Activated CD8-positive, alpha-beta memory T cell treated with anti-CD3 and anti-CD28 coated beads, Interleukin-2, amount 50 U/mL, for 24 hours (primary cell): ENCODE results near the gene FOXF1.

Source experiments
- DNase-seq: peaks from one replicate; pipeline ENCODE4 v3.0.0-alpha.2; 2020; ENCODE audit errors: extremely low read depth

The FOXF1 gene

DNA sequence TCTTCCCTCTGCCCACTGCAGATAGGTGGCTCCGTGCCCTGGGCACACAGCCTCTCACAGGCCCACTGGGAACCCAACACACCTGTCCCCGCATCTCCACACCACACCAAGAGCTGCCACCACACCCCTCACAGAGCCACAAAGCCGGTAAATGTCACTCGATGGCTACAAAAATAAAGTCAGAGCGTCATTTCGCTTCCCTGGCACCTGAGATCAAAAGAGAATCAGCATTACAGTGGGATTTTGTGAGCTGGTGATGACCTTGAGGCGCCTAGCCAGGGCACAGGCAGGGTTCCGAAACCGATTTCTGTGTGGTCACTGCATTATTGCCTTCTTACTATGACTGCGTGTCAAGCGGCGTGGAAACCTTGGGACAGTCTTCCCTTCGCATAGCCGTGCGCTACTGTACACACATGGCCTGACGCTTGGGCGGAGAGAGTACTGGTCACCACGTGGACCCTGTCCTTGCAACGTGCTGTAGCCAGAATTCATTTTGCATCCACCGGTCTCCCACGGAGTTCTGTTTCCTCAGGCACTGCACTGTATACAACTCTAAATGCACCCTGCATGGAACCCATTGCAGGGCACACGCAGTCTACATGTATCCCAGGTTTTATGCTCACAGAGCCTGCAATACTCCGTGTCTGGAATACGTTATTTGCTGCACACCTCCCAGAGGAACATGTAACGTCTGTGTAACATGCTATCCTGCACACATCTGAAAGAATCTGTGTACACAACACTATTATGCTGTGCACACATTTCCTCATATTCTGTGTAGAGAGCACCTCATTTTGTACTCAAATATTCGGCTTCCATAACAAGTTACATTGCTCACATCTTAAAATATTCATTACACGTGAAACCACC lies 5.8 kb upstream of the FOXF1 start:
- DNase-seq = no peak

DNA sequence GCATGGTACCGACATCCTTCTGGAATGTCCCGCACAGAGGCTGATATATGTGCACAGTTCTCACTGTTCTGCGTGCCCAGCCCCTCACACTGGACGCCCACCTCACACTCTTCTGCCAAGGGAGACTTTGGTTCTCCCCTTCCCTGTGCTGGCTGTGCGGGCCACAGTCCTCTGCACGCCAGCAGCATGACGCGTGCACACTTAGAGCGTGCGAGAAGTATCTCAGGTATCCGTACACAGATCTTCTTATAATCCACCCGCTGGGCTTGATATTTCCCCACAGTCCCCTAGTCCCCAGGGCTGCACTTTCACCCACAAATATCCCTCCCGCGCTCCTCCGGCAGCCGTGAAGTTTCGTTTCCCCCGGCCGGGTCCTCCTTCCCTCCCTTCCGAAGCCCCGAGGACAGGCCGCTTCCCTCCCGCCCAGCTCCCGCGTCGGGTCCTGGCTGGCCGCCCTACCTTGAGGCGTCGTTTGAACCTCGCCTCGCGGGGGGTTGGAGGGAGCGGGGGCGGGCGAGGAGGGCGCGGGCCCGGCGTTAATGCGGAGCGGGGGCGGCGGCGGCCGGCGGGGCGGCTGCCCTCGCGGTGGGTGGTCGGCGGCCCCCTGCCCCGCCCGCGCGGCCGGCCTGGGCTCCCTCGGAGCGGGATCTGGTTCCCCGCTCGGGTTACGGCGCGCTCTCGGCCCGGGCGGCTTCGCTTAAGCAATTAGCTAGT lies 5.0 kb upstream of the FOXF1 start:
- no peak for DNase-seq

DNA sequence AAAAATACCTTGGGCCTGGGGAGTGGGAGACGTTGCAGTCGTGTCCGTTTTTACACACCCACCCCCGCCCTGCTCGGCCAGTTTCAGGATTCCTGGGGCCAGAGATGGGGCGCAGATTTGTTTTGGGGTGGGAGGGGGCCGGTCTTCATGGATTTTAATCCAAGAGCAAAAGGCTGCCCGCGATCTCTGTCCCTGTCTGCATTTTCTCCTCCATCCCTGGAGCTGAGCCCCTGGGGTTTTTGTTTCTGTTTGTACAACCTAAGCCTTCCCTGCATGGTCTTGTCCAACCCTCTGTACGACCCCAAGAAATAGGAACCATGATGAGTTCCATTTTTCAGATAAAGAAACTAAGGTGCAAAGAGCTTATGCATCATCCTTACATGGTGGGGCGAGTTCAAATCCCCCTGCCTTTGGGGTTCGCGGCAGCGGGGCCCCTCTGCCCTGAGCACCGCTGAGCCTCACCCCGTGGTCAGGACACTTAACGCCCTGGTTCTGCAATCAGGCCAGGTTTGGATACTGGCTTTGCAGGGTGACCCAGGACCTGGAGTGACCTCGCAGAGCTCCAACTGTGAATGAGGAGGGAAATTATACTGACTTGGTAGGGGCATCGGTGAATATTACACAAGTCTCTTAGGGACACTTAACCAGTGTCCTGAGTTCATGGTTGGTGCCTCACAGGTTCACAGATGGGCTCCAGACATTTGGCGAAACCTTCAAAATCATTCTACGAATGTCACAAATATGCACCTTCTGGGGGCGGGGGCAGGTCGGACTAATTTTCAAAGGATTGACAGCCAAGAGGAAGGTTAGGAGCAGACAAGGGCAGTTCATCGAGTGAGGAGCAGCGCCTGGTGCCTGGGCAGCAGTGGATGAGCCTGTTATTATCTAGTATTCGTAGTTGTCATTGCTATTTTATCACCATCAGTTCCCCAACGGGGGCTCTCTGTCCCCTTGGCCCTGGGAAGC lies 4.1 kb upstream of the FOXF1 start:
- no peak for DNase-seq

DNA sequence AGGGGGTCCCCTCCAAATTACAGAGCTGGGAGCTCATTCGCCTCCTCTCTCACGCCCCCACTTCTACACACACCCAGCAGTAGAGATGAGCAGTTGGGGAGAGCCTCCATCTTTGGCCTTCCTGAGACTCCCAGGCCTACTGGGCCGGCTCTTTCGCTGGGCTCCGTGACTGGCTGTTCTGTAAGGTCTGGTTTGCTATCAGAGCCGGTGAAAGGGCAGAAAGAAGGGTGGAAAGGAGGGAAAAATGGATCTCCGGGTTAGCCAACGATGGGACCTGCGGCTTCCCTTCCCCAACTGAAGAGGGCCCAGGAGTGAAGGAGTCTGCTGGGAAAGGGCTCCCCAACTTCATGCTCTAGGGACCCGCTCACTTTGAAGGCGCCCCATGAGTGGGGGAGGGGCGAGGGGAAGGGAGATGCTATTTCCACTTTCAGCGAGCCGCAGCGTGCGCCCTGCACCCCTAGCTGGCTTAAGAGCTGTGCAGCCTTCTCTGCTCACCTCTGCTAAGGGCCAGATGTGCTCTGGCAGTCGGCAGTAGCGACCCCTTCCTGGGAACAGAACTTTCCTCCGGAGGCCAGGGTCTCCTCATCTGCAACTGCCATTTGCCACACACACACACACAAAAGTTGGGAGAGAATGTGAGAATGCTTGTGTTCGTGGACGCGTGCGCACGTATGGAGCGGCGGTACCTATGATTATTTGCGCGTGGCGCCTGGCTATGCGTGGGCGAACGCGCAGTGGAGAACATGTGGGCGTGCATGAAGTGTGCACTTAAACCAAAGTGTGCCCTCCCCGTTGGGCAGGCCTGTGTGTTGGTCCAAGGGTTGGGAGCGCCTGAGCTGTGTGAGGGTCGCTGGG lies 2.9 kb upstream of the FOXF1 start:
- DNase-seq = no peak

DNA sequence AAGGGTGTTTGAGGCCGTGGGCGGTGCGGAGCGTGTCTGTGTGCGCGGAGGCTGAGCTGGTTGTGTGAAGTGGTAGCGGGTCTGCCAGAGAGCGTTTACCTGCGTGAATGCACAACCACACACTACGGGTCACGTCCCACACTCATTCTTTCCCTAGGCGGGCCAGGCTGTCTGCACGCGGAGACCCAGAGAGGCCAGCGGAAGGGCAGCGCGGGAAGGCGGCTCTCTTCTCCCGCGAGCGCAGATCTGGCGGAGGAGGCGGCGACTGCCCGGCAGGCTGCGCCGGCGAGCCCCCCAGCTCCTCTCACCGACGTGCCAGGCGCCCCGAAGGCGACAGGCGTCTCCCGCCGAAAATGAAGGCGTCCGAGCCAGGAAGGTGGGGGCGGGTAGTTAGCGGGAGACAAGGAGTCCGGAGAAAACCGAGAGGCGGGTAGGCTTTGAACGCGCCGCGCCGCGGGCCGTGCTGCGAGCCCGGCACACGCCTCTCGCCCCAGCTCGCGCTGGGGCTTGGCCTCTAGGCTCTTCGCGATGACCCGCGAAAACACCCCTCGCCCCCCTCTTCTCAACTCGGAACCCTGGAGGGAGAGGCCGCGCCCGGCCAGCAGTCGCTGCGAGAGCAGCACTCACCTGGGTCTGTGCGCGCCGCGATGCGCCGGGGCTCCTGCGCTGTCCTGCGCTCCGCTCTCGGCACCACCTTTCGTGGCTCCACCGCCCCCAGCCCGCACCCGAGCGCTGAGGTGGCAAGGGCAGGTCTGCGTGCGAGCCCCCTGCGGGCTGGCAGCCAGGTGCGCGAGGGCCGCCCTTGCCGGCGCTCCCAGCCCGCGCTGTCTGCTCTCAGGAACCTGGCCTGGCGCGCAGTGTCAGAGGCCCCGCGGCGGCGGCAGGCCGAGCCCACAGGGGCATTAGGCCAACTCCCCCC lies 2.0 kb upstream of the FOXF1 start:
- DNase-seq = no peak

DNA sequence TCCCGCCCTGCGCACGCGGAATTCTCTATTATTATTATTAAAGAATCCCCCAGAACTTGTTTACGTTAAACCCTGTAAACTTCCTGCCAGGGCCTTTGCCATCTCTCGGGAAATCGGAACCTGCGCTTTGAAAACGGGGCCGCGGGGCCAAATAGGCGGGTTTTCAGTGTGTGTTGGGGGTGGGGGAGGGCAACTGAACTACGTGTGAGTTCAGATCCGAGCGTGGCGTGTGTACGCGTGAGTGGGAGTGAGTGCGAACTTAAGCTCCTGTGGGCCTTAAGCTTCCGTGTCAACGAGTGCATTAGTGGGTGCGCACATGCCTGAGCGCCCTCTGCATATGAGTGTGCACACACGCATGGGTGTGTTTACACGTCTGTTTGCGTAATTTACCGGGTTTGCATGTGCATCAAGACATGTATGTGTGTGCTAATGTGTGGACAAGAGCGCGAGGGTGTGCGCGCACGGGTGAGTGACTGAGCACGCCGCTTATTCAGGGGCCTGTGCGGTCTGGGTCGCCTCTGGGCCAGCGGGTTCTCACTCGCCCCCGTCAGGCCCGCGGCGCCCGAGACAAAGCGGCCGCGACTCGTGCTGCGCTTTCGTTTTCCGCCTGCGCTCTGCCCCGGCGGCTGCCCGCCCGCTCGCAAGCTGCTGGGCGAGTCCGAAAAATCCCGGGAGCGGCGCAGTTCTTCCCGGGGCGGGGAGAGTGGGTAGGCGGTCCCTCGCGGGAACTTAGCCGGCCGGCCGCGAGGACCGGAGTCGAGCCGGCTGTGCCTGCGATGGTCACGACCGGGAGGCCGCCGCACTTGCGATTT lies 1.2 kb upstream of the FOXF1 start:
- no peak for DNase-seq

DNA sequence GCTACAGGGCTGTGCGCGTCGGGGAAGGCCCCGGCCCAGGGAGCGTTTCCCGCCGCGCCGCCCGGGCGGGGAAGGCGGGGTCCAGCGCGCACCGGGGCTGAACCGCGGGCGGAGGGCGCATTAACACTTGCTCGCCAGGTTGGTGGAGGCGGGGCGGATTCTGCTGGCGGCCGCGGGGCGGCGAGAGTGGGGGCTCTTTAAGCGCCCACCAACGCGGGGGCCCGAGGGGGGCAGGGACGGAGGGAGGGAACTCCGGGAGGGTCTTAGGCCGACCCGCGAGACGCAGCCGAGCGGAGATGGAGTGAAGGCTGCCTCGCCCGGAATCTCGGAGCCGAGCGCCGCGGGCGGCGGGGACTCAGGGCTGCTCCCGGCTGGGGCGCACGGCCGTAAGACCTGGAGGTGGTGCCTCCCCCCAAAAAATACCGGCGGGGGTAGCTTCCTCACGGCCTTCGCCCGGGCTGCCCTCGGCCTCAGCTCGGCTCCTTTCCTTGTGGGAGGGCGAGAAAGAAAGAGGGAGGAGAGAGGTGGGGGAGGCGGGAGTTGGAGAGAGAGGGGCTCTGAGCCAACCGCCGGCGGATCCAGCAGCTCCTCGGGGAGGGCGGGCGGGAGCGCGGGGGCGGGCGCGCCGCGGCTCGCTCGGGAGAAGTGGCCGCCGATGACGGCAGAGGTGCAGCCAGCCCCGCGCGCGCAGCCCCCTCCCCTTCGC lies 415 bp upstream of the FOXF1 start:
- no peak for DNase-seq

DNA sequence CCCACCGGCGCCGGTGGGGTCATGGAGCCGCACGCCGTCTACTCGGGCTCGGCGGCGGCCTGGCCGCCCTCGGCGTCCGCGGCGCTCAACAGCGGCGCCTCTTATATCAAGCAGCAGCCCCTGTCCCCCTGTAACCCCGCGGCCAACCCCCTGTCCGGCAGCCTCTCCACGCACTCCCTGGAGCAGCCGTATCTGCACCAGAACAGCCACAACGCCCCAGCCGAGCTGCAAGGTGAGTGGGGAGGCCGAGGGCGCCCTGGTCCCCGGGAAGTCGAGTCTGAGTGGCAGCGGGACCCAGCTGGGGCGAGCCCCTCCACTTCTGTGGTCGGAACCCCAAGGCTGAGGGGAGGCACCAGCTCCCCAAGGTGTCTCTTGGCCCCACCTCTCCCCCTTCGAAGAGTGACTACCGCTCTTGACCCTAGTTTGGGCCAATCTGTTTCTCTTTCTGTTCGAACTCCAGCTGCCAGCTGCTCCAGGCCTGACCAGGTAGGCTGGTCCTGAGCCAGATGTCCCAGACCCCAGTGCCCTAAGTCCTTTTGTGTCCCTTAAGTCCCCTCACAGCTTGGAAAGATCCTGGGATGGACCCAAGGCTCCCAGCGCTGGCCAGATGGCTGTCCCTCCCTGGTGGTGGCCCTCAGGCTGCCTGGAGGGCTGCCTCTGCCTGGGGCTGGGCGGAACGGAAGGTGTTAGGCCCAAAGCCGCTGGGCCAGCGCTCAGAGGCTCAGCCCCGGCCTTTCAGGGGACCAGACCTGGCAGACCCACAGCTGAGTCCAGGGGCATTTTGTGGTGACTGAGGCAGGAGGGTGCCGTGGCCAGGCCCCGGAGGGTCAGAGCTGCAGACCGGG lies 1.2 kb downstream of the FOXF1 start:
- DNase-seq = no peak

DNA sequence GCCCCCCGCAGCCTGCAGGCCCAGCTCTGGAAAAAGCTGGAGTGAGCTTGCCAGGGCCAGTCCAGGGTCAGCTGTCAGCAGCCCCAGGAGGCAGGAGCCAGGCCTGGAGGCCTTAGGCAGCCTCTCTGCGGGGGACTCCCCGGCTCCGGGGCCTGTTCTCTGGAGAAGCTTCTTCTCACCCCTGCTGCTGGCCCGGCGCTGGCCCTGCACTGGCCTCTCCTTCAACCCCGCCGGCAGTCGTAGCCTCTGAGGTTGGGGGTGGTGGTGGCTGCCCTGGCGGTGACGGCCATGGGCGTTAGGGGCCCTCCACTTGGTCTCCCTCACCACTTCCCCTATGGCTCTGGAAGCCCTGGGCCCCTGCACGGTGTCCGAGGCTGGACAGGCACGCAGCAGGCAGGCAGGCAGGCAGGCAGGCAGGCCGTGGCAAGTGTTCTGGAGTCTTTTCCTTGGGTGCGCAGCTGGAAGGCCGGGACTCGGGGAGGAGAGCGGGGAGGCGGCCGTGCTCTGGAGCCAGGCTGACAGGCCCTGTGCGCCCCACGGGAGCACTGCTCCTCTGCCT lies 2.1 kb downstream of the FOXF1 start:
- no peak for DNase-seq

DNA sequence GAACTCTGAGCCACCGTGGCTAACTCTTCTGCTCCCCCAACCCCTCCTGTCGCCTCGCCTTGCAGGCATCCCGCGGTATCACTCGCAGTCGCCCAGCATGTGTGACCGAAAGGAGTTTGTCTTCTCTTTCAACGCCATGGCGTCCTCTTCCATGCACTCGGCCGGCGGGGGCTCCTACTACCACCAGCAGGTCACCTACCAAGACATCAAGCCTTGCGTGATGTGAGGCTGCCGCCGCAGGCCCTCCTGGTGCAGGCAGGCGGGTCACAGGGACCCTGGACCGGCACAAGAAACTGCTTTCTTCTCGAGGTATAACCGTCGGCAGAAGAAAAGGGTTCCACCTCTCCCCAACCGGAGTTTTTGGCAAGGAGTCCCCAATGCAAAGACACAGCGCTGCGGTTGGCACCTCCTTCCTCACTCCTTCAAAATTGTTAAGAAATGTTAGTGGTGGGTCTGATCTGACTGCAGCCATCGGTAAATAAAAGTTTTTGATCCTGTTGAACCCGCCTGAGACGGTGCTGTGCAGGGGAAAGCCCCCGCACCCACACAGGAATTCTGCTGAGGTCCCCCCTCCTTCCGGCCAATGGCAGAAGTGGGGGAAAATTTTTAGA lies 2.6 kb downstream of the FOXF1 start:
- DNase-seq = no peak

DNA sequence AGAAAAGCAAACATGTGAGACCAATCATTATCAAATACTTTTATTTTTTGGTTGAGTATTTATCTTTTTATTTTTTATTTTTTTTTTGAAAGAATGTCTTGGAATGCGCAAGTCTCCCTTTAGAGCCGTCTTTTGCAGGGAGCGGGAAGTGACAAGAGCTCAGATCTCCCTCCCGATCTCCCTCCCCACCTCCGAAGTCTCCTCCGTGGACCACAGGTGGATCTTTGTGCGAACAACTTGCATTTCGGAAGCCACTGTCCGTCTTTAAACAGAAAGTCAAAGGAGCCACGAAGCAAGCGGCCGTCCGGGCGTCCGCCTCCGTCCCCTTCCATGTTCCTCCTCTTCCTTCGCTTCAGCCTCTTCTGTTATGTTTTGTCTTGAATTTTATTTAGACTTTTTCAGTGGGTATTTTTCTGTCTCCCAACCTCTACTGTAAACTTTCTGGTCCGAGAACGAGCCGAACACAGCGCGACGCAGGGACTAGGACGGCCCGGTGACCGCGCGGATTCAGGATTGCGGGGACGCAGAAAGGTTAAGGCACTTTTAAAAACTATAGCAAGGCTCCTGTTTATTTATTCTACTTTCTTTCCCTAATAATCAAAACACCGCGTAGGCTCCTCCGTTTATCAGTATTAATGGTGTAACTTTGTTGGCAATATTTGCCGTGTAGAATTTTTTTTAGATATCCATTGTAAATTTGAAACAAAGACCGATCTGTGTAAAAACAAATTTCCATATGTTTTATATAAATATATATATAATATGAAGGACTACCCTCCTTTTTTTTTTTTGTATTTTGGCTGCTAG lies 3.3 kb downstream of the FOXF1 start:
- no peak for DNase-seq

DNA sequence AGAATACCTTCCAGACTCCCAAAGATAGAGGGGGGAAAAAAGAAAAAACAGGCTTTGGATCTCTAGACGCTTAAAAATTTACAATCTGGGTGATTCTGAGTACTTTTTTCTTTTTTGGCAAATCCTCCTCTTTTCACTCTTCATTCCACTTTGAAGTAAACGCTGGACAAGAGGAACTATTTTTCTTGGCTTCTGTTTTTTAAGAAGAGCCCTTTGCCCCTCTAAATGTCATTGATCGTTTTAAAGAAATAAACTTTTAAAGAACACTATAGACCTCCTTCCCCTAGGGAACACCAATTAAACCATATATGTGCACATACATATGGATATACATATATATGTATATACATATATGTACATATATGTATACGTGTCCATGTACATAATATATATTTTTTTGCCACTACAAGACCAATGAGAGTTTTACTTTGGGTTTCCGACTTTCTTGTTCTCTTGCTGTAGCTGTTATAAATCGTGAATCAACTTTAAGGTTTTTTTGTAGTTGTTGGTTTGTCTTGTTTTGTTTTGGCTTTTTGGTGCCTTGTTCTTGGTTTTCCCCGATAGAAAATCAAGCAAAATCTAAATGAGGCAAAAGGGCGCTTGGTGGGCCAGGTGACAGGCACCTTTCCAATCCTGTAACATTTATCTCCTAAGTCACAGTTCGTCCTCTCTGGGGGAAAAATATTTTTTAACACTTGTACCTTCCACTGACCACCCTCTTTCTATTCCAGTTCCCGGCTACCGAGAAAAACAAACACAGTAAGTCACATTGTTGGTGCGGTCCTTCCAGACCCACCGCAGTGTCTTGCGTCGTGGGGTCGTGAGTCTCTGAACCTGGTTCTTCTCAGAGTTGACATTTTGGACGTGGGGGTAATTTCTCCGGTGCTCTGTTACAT lies 4.4 kb downstream of the FOXF1 start:
- DNase-seq = no peak

DNA sequence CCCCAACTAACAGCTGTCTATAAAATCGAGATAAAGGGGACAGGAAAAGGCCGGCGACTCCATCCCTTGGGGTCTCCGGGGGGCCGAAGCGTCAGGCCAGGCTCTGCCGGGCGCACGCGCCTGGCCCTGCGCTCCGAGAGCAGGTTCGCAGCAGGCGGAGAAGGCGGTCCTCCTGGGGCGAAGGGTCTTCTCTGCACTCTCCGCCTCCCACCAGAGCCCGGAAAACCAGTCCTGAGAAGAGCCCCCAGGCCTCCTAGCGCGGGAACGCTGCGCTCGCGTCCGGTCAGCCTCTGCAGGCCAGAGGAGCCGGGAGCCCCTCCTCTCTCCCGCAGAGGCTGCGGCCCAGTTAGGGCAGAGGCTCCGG lies 5.1 kb downstream of the FOXF1 start:
- no peak for DNase-seq

DNA sequence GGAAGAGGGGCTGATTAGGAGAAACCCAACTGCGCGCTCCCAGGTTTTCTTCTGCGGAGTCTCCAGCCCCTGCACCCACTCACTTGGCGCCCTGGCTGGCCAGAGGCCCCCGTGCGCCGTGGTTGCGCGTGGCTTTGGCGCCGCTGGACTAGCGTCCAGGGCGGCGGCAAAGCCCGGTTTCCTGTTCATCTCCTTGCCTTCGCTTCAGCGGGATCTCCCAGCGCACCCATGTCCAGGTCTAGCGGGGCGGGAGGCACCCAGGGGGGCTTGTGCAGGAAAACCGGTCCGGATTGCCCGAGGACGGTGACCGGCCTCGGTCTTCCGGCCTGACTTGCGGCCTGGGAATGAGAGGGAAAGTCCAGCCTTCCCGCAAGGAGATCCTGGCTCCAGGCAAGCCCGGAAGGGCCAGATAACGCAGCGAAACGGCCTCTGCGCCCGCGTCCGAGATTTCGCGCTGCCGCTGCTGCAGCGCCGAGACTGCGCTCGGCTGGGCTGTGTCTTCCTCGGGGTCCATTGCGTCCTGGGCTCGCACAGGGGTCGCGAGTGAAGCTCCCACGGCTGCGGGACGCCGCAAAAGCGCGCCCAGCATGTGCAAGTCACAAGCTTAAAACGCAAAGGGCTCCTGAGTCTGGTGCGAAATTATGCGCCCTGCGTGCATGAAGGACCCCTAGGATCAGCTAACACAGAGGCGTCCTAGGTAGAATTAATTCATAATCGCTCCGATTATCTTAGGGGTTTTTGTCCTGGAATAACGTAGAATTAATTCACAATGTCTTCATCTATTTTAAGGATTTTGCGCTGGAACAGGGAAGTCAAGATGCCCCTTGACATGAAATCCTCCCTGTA lies 5.7 kb downstream of the FOXF1 start:
- DNase-seq = no peak
